GM12801 (cell line): ENCODE results near the gene DRAM2.

ENCODE experiments used
- TF ChIP-seq, protein P1 (sequence below): IDR thresholded peaks from one replicate; pipeline ENCODE4 v1.5.1; 2011; ENCODE audit warnings: control low read depth; ENCODE audit not compliant: insufficient read length; ENCODE audit errors: extremely low read depth

The DRAM2 gene

DNA sequence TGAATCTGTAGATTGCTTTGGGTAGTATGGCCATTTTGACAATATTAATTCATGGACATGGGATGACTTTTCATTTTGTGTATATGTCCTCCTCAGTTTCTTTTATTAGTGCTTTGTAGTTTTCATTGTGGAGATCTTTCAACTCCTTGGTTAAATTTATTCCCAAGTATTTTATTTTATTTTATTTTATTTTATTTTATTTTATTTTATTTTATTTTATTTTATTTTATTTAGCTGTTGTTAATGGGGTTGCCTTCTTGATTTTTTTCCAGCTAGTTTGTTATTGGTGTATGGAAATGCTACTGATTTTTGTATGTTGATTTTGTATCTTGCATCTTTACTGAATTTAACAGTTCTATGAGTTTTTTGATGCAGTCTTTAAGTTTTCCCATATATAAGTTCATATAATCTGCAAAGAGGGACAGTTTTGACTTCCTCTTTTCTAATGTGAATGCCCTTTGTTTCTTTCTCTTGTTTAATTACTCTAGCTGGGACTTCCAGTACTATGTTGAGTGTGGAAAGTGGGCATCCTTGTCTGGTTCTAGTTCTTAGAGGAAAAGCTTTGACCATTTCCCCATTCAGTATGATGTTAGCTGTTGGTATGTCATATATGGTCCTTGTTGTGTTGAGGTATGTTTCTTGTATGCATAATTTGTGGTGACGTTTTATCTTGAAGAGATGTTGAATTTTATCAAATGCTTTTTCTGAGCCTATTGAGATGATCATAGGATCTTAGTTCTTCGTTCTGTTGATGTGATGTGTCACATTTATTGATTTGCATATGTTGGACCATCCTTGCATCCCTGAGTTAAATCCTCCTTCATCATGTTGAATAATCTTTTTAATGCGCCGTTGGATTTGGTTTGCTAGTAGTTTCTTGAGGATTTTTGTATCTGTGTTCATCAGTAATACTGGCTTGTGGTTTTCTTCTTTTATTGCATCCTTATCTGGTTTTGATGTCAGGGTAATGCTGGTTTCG, 14.4 kb upstream of the DRAM2 start:
- TF ChIP-seq, protein P1, sequence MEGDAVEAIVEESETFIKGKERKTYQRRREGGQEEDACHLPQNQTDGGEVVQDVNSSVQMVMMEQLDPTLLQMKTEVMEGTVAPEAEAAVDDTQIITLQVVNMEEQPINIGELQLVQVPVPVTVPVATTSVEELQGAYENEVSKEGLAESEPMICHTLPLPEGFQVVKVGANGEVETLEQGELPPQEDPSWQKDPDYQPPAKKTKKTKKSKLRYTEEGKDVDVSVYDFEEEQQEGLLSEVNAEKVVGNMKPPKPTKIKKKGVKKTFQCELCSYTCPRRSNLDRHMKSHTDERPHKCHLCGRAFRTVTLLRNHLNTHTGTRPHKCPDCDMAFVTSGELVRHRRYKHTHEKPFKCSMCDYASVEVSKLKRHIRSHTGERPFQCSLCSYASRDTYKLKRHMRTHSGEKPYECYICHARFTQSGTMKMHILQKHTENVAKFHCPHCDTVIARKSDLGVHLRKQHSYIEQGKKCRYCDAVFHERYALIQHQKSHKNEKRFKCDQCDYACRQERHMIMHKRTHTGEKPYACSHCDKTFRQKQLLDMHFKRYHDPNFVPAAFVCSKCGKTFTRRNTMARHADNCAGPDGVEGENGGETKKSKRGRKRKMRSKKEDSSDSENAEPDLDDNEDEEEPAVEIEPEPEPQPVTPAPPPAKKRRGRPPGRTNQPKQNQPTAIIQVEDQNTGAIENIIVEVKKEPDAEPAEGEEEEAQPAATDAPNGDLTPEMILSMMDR: no peak

- TF ChIP-seq, protein P1: no peak
Measured at GRCh38 chr1:111151838-111152237, 11.9 kb upstream of the DRAM2 start.

- TF ChIP-seq, protein P1: no peak
Measured at GRCh38 chr1:111148376-111148881, 8.5 kb upstream of the DRAM2 start.

DNA sequence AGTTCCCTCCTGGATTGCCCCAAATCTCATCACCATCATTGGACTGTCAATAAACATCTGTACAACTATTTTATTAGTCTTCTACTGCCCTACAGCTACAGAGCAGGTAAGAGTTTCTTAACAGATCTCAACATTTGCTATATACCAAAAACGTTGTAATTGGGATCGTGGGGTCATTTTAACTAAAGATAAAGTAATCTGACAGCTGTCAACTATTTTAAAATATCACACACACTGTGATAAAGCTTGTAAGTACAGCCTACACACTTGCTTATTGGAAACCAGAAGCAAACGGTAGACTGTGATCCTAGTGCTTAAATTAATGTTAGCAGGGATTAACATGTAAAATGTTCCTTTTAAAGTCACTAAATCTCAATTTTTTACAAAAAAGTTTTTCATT, 8.1 kb upstream of the DRAM2 start:
- TF ChIP-seq, protein P1: no peak

DNA sequence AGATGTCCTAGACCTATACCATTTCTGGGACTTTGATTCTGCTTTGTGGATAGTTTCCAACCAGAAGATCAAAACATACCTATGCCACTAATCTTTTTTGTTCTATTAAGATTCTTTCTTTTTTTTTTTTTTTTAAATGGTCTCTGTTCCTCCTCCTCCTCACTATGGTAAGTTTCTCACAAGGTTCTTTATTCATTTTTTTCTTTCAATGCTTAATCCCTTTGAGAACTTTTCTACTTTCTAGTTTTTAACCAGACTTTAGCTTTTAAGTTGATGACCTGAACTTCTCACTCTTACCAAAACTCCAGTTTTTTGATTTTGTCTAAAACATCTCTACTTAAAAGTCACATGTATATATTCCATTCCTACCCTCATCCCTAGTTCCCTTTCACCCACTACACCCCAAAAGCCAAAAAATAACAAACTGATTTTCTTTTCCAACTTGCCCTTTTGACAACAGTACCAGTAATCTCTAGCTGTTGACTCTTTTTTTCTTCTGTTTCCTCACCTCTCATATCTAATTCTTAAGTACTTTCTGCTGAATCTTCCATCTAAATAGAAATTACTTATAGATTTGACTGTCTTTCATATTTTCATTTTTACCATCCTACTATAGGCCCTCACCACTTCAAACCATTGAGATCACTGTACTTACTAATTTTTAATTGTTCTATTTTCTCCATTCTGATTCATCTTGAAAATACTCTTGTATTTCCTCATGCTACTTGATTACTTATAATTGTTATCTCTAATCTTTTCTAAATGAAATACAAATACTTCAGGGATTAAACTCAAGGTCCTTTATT, 6.3 kb upstream of the DRAM2 start:
- TF ChIP-seq, protein P1: no peak

DNA sequence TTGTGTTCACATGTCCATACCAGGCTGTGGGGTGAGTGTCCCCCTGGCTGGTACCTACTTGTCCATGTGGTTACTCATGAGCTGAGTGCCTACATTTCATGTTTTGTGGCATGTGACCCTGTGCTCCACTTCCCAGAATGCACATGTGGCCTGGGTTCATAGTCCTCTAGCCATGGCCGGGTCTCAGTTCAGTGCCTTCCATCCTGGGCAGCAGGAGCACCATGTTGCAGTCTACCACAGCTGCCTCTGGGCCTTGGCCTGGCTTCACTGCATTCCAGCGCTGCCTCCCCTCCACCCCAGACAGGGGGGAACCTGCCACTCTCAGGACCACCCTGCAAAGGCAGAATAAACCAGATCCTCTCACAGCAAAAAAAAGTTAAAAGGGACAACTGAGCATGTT, 5.6 kb upstream of the DRAM2 start:
- TF ChIP-seq, protein P1: no peak

- TF ChIP-seq, protein P1: no peak
Measured at GRCh38 chr1:111142356-111142975, 2.6 kb upstream of the DRAM2 start.
